CD4-positive, alpha-beta T cell treated with Interleukin-6 at 100 ng/mL for 8 hours (primary cell): ENCODE data around the gene TENM3.

Experiments used
- DNase-seq: peaks from one replicate; pipeline ENCODE4 v3.0.0-alpha.2; 2020; ENCODE audit warnings: mixed read lengths, low spot score

Gene TENM3

GRCh38 chr4:182842759-182843390 is 599.7 kb downstream of the TENM3 start:
- DNase-seq = no peak

DNA sequence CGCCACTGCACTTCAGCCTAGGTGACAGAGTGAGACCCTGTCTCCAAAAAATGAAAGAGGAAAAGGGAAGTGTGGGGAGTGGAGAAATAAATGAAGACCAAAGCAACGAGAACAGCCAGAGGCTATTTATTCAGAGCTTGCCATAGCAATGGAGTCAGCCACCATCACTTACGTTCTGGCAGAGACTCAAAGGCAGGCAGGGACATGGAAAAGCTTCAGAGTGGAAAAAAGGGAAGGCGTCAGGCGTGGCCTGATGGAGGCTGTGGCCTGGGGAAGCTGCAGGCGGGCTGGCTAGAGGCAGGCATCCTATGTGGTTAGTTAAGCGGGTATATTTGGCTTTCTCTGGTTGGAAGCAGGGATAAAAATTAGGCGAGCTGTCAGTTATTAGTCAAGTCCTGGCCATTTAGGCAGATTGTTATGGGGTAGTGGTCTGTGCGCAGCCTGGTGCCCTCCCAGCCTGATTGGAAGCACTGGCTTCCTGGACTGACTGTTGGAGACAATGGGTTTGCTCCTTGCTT is 600.7 kb downstream of the TENM3 start:
- no peak for DNase-seq

DNA sequence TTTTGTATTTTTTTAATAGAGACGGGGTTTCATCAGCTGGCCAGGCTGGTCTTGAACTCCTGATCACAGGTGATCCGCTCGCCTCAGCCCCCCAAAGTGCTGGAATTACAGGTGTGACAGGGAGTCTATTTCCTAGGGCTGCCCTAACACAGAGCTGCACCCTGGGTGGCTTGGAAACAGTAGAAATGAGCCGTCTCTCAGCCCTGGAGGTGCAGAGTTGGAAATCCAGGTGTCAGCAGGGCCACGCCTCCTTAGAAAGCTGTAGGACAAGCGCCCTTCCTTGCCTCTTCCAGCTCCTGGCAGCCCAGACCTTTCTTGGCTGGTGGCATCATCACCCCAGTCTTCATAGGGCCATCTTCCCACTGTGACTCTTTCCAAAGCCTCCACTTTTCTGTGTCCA is 602.4 kb downstream of the TENM3 start:
- DNase-seq = no peak

GRCh38 chr4:182846036-182846435 is 602.8 kb downstream of the TENM3 start:
- no peak for DNase-seq

DNA sequence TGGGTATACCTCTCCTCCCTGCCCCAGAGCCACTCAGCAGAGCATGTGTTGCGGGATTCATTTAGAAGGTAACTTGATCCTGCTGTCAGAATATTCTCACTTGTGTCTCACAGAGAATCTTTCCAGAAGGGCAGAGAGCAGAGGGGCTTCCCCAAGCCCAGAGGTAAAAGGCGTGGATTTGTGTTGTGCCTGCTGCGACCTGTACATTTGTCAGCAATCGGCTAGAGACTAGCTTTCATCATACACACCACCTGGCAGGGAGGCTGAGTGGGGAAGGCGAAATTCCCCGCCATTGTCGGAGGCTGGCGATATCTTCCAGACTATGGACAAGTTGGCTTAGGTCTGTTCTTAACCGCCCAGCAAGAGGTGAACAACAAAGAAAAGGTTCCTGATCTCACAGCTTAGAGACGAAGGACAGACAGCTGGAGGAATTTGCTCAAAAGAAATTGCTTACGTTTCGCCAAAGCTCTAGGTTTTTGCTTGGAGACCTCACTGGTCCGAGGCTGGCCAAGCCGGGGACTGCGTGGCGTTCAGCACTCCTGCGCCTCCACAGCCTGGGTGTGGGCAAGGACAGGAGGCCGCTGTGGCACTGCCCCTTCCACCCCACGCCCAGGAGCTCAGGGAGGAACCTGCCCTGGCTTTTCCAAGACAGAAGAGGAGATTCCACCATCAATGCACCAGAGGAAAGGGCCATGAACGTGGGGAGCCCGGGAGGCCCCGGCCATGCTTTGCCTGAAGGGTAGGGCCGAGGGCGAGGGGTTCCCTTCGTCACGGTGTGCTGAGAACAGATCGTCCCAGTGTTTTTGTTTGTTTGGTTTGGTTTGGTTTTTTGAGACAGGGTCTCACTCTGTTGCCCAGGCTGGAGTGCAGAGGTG is 604.6 kb downstream of the TENM3 start:
- DNase-seq = no peak

DNA sequence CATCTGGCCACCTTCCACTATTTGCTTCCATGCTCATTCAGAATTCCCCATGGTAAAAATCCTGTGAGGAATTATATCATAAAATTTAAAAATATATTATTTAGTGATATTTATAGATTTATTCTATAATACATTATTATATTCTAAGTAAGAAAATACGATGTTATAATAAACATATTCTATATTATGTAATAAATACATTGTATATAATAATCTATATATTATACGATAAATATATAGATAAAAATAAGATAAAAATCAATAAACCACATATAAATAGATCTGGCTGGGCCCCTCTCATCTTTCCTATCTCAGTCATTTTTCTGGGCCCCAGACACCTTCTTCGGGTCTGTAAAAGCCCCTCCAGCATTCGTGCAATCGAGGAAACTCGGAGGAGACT is 605.5 kb downstream of the TENM3 start:
- no peak for DNase-seq
